Cardiac fibroblast (primary cell): Measurements from ENCODE around the gene CARNS1.
"Not testable (repeated sequence)": the region's sequence is repeated elsewhere in the genome, so short reads cannot be mapped to it uniquely, and the experiment has no call there.

Source experiments
- DNase-seq, 2 donors: peaks; one replicate each; pipeline versions ENCODE4 v3.0.0 to v3.0.0-alpha.2; 2010; ENCODE audit warnings: low read depth in 2 of 2
- H3K4me3 ChIP-seq, 2 donors: replicated peaks in 1 of 2; 1 replicate in 1 of 2; 2 replicates in 1 of 2; pipeline ENCODE4 v1.5.1; 2011; ENCODE audit warnings: low read depth in 2 of 2, low read length in 2 of 2, mild to moderate bottlenecking in 2 of 2, moderate library complexity in 1 of 2
- CTCF ChIP-seq: IDR thresholded peaks from one replicate; pipeline ENCODE4 v1.5.1; 2011; ENCODE audit warnings: low read depth, mild to moderate bottlenecking, low read length, inconsistent platforms

CARNS1 gene

GRCh38 chr11:67423466-67423865 is 8.0 kb downstream of the CARNS1 start:
- no peak for DNase-seq
- TF ChIP-seq CTCF, result no peak
- H3K4me3 ChIP-seq, result no peak overlapping the region

GRCh38 chr11:67423891-67424613 is 8.6 kb downstream of the CARNS1 start:
- DNase-seq, result no peak
- TF ChIP-seq CTCF, result no peak
- no peak overlapping the region for H3K4me3 ChIP-seq

GRCh38 chr11:67427364-67427859 is 11.9 kb downstream of the CARNS1 start:
- not testable (repeated sequence) for DNase-seq

GRCh38 chr11:67428052-67429001 is 12.8 kb downstream of the CARNS1 start, which contains the start of gene RPS6KB2:
Gene RPS6KB2 (plus strand): TSS chr11:67428494. CDS start chr11:67428546, 52 bp downstream.
- peak; percentile 98 for DNase-seq
- peak within 1 kb of the TSS; percentile 91 to 95 for H3K4me3 ChIP-seq
- TF ChIP-seq CTCF, result no peak

More at GRCh38 chr11:67427364-67427859, 11.9 kb downstream of the CARNS1 start:
- H3K4me3 ChIP-seq, result peak overlapping the region; percentile 91 to 95

GRCh38 chr11:67429038-67429668 is 13.7 kb downstream of the CARNS1 start:
- DNase-seq, result no peak
- H3K4me3 ChIP-seq, result peak overlapping the region; percentile 91 to 95
- no peak for TF ChIP-seq CTCF

GRCh38 chr11:67429722-67430121 is 14.2 kb downstream of the CARNS1 start:
- no peak for TF ChIP-seq CTCF
- H3K4me3 ChIP-seq, result peak overlapping the region in 1 of 2 donors; percentile 95
- no peak for DNase-seq
